Transverse colon (tissue), 4 donors: ENCODE measurements around the gene SEMA3C. TPM values are rescaled to one million over a fixed set of nuclear protein-coding genes. Genes with fewer than 3 reads are reported as not detected.

Experiments used
- DNase-seq: peaks from one replicate; pipeline ENCODE4 v3.0.0-alpha.2; 2019
- H3K27ac ChIP-seq, 4 donors: fragments of 200-600 bp; sonication (generic); 2 replicates each; pipeline ENCODE4 v1.5.1; 2016 to 2018; ENCODE audit warnings: inconsistent platforms in 4 of 4
- H3K27me3 ChIP-seq: fragments of 200-600 bp; sonication (generic); 2 replicates; pipeline ENCODE4 v1.5.1; 2017; ENCODE audit warnings: inconsistent platforms
- H3K36me3 ChIP-seq, 4 donors: fragments of 200-600 bp; sonication (generic); 2 replicates each; pipeline ENCODE4 v1.5.1; 2017 to 2019; ENCODE audit warnings: inconsistent platforms in 4 of 4
- H3K4me1 ChIP-seq, 4 donors: fragments of 200-600 bp; sonication (generic); 2 replicates each; pipeline ENCODE4 v1.5.1; 2017 to 2020; ENCODE audit warnings: inconsistent platforms in 4 of 4
- H3K4me3 ChIP-seq, 4 donors: fragments of 200-600 bp; sonication (generic); 1 replicate in 1 of 4; 2 replicates in 3 of 4; pipeline versions ENCODE4 v1.5.1 to v1.6.1; 2017 to 2019; ENCODE audit warnings: inconsistent platforms in 4 of 4
- H3K9me3 ChIP-seq, 2 donors: fragments of 200-600 bp; sonication (generic); 2 replicates each; pipeline ENCODE4 v1.5.1; 2017 to 2019; ENCODE audit warnings: inconsistent platforms in 2 of 2
- EP300 ChIP-seq: sonication (generic); formaldehyde crosslinking; IDR thresholded peaks from one replicate; pipeline ENCODE4 v1.6.1; 2017; ENCODE audit warnings: antibody characterized with exemption, low read depth
- POLR2A ChIP-seq: fragments of 450-650 bp; IDR thresholded peaks from one replicate; pipeline ENCODE4 v1.6.1; 2016; ENCODE audit warnings: antibody characterized with exemption, mild to moderate bottlenecking, moderate library complexity
- POLR2AphosphoS5 ChIP-seq, 3 donors: sonication (generic); formaldehyde crosslinking; IDR thresholded peaks; one replicate each; pipeline ENCODE4 v1.6.1; 2016; ENCODE audit warnings: antibody characterized with exemption in 3 of 3
- WGBS, 2 donors: methylation state at CpG; one replicate each; pipeline ENCODE4 v1.1.5; 2018; ENCODE audit warnings: low coverage in 1 of 2; 5-methylcytosine and 5-hydroxymethylcytosine counted together
- in situ Hi-C, 4 donors: fragments of 200-750 bp; cut with MboI; loops; one replicate each; pipeline versions ENCODE4 v1.15.0 to v1.15.1; 2017; ENCODE audit warnings: low sequenced_read_pairs in 3 of 4, low pct_ligation_motif_present in 1 of 4, low pct_unique_long_range_greater_than_20kb in 1 of 4
- intact Hi-C: fragments of 100-400 bp; cut with DNase I; formaldehyde crosslinking; loops from one replicate; pipeline ENCODE4 v1.15.1; 2023; ENCODE audit warnings: low total_unique reads
- total RNA-seq, 4 donors: library from RNA; depleted of rRNA; stranded (reverse); fragments of >200 nt; gene quantifications; one replicate each; pipeline ENCODE4 v1.1.0, GENCODE V29; 2016
- TF ChIP-seq, protein P1 (sequence below), 5 experiments: fragments of 200-600 bp in 3 of 5; fragments of 450-650 bp in 2 of 5; sonication (generic) in 3 of 5; IDR thresholded peaks; 1 replicate in 2 of 5; 2 replicates in 3 of 5; pipeline ENCODE4 v1.5.1; 2016 to 2017; ENCODE audit warnings: antibody characterized with exemption in 5 of 5, inconsistent platforms in 3 of 5, mild to moderate bottlenecking in 2 of 5, moderate library complexity in 1 of 5

Gene SEMA3C
- total RNA-seq, 4 donors from 2014 or later = 34.0 to 83.8 (median 79.9) TPM

DNA sequence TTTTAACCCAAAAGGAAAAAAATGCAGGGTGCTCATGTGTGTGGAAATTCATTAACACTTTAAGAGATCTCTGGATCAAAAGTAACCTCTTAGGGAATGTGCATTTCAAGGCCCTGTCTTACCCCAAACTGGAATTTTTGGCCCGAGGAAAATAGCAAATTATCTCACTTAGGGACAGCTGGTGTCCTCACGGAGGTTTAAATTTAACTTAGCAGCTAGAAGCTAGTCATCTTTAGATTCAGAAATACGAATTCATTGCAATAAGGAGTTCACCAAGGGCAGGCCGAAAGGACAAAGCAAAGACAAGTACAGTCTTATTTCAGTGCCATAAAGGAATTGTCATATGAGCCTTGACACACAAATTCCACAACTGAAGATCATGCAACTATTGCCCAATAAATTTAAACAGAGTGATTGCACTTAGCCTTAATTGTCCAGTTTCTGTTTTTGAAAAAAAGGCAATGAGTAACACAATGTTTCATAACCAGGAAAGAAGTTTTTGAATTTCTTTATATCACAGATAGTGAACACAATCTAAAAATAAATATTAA is 22.4 kb upstream of the SEMA3C start:
- 44% methylated on average over 4 of the region's 4 CpGs for WGBS, 2 donors
- intact Hi-C loops = no loop called here
- DNase-seq = no peak
- in situ Hi-C loops = no loop called here
- Histone ChIP-seq H3K4me1 (peaks cover 0 to 27% (median 17%) of the 10 kb centered on the region in 4 donors), H3K9me3 (no peaks in the 10 kb centered on the region), H3K27me3 (no peaks in the 10 kb centered on the region), H3K36me3 (no peaks in the 10 kb centered on the region), H3K4me3 (no peak overlapping the region), H3K27ac (peak overlapping the region; percentile 52 to 77 (median 64))
- TF ChIP-seq POLR2A (no peak), POLR2AphosphoS5 (IDR thresholded peaks at IDR 0.05) (peak; percentile 40 to 74 (median 60)), EP300 (no peak)
- TF ChIP-seq, protein P1, sequence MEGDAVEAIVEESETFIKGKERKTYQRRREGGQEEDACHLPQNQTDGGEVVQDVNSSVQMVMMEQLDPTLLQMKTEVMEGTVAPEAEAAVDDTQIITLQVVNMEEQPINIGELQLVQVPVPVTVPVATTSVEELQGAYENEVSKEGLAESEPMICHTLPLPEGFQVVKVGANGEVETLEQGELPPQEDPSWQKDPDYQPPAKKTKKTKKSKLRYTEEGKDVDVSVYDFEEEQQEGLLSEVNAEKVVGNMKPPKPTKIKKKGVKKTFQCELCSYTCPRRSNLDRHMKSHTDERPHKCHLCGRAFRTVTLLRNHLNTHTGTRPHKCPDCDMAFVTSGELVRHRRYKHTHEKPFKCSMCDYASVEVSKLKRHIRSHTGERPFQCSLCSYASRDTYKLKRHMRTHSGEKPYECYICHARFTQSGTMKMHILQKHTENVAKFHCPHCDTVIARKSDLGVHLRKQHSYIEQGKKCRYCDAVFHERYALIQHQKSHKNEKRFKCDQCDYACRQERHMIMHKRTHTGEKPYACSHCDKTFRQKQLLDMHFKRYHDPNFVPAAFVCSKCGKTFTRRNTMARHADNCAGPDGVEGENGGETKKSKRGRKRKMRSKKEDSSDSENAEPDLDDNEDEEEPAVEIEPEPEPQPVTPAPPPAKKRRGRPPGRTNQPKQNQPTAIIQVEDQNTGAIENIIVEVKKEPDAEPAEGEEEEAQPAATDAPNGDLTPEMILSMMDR (IDR thresholded peaks at IDR 0.05) = no peak

DNA sequence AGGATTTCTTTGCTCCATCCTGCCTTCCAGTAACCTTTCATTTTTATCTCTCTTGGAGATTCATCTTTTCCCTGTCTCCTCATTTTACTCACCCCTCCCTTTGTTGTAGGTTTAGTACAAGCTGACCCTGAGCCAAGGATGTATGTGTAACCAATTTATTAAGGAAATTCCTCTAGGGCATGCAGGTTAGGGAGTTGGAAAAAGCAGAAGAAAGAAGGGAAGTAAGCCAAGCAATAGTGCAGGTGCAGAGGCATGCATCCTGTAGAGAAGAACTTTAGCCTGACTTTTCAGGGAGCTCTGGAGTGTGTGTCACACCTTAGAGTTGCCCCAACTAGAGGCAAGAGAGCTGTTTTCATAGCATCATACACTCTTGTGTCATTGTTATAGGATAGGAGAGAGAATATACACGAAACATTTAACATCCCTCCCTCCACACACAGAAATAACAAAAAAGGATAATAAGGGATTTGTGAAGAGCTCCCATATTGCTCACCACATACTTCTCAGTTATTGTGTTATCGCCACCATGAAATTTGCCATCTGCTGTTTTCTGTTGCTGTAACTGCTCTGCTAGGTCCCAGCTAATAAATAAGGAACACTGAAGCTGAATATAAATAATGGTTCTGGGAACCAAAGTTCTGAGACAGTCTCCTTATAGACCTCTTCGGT is 21.8 kb upstream of the SEMA3C start:
- Histone ChIP-seq H3K4me3 (no peak overlapping the region), H3K27me3 (no peaks in the 10 kb centered on the region), H3K27ac (peak overlapping the region; percentile 52 to 77 (median 64)), H3K9me3 (no peaks in the 10 kb centered on the region), H3K36me3 (no peaks in the 10 kb centered on the region), H3K4me1 (peaks cover 0 to 27% (median 17%) of the 10 kb centered on the region in 4 donors)
- intact Hi-C loops = no loop called here
- DNase-seq = no peak
- WGBS, 2 donors = 61 to 77% methylated on average over 3 of the region's 3 CpGs
- TF ChIP-seq EP300 (no peak), POLR2AphosphoS5 (IDR thresholded peaks at IDR 0.05) (no peak), POLR2A (no peak)
- TF ChIP-seq, protein P1 (IDR thresholded peaks at IDR 0.05) = no peak
- in situ Hi-C loops = no loop called here

DNA sequence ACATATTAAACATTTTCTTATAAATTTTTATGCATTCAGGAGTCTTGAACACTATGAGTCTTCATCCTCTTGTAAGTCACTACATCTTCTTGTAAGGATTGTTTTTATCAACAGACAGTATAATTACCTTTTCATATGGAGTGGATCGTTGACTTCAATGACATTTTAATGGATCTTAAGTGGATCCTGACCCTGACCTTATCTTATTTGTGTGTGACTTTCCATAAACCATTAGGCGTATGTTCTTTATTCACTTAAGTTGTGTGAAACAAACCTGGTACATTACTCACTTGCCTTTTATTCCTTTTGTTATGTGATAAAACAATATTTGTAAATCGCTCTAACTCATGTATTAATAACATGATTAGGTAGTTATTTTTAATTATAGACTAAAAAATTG is 18.5 kb upstream of the SEMA3C start:
- H3K27ac ChIP-seq = no peak overlapping the region
- no peaks in the 10 kb centered on the region for H3K9me3 ChIP-seq
- in situ Hi-C loops (no loop called here), intact Hi-C loops (no loop called here)
- WGBS, 2 donors = 70 to 77% methylated on average over 3 of the region's 3 CpGs
- peaks cover 0 to 21% (median 15%) of the 10 kb centered on the region in 4 donors for H3K4me1 ChIP-seq
- no peak overlapping the region for H3K4me3 ChIP-seq
- no peaks in the 10 kb centered on the region for H3K27me3 ChIP-seq
- DNase-seq = no peak
- H3K36me3 ChIP-seq = no peaks in the 10 kb centered on the region
- no peak for TF ChIP-seq EP300
- no peak for TF ChIP-seq POLR2AphosphoS5 (IDR thresholded peaks at IDR 0.05)
- TF ChIP-seq POLR2A = no peak
- TF ChIP-seq, protein P1 (IDR thresholded peaks at IDR 0.05) = no peak

DNA sequence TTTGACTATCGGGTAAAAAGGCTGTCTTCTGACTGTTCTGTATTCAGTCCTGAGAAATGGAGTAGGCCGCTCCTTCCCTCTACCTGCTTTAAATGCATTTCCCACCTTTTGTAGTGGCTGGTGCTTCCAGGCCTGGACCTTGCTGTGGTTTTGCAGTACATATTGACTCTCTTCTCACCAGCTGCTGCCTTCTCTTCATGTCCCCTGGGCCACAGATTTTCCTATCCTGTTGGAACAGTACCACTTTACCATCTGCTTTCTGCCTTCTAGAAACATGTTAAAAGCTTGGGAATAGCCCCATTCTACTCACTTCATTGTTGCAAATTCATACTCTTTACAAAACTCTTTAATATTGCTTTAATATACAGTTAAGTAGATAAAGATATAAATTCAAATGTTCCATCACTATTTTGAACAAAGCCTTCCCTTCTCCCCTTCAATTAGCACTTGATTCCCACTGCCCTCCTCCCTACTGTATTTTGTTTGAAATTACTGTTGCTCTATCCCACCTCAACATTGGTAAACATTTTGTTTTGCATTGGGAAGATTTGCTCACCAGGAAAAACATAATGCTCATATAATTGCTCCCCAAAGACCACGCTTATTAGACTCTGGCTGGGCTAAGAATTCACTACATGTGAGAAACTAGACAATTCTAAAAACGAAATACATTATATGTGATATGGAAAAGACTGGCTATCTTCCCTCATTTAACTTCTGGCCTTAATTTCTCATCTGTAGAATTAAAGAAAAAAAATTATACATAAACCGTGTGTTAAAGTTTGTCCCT is 17.3 kb upstream of the SEMA3C start:
- Histone ChIP-seq H3K27ac (no peak overlapping the region), H3K27me3 (no peaks in the 10 kb centered on the region), H3K36me3 (no peaks in the 10 kb centered on the region), H3K4me1 (peaks cover 0 to 10% (median 7%) of the 10 kb centered on the region in 4 donors), H3K4me3 (no peak overlapping the region), H3K9me3 (no peaks in the 10 kb centered on the region)
- in situ Hi-C loops = no loop called here
- intact Hi-C loops = no loop called here
- no peak for DNase-seq
- WGBS, 2 donors = 82 to 84% methylated on average over 4 to 5 of the region's 5 CpGs
- TF ChIP-seq EP300 = no peak
- no peak for TF ChIP-seq POLR2A
- TF ChIP-seq POLR2AphosphoS5 (IDR thresholded peaks at IDR 0.05) = no peak
- TF ChIP-seq, protein P1 (IDR thresholded peaks at IDR 0.05) = no peak
